DND-41 (cell line): Measurements from ENCODE around the gene RAB37.

Experiments used
- ATAC-seq: fragments of 200-7000 bp; cut with Tn5 transposase; 3 replicates; pipeline ENCODE4 v1.9.1; 2021; ENCODE audit warnings: low read depth; ENCODE audit not compliant: insufficient read depth
- DNase-seq: peaks from one replicate; pipeline ENCODE4 v3.0.0-alpha.2; 2020
- H2AFZ ChIP-seq: 2 replicates; pipeline ENCODE4 v1.6.0; 2012; ENCODE audit warnings: low read depth, low read length
- H3K27ac ChIP-seq: 2 replicates; pipeline ENCODE4 v1.5.1; 2012; ENCODE audit warnings: low read length, inconsistent platforms
- H3K27me3 ChIP-seq: fragments of 200-600 bp; sonication (generic); 2 replicates; pipeline ENCODE4 v1.6.0; 2012; ENCODE audit warnings: low read length, mild to moderate bottlenecking, inconsistent platforms; ENCODE audit not compliant: insufficient read depth, poor library complexity
- H3K36me3 ChIP-seq: 2 replicates; pipeline ENCODE4 v1.5.1; 2012; ENCODE audit warnings: low read length, inconsistent platforms; ENCODE audit not compliant: insufficient read depth
- H3K4me1 ChIP-seq: 2 replicates; pipeline ENCODE4 v1.5.1; 2012; ENCODE audit warnings: mild to moderate bottlenecking, low read length; ENCODE audit not compliant: insufficient read depth
- H3K4me2 ChIP-seq: 2 replicates; pipeline ENCODE4 v1.6.0; 2012; ENCODE audit warnings: mild to moderate bottlenecking, moderate library complexity, low read length, inconsistent platforms; ENCODE audit not compliant: insufficient read depth
- H3K4me3 ChIP-seq, 2 experiments: fragments of 200-600 bp in 1 of 2; shearing (Covaris generic) in 1 of 2; 2 replicates each; pipeline ENCODE4 v1.5.1; 2012 to 2016; ENCODE audit warnings: inconsistent platforms in 2 of 2, low read length in 2 of 2, mild to moderate bottlenecking in 2 of 2, low read depth in 1 of 2, moderate library complexity in 1 of 2
- H3K79me2 ChIP-seq: 2 replicates; pipeline ENCODE4 v1.6.0; 2012; ENCODE audit warnings: low read length, inconsistent platforms; ENCODE audit not compliant: insufficient read depth
- H3K9ac ChIP-seq: 2 replicates; pipeline ENCODE4 v1.6.0; 2012; ENCODE audit warnings: low read depth, mild to moderate bottlenecking, inconsistent platforms, low read length, moderate library complexity
- H3K9me3 ChIP-seq: 2 replicates; pipeline ENCODE4 v1.5.1; 2012; ENCODE audit warnings: low read length, moderate library complexity, mild to moderate bottlenecking, inconsistent platforms; ENCODE audit not compliant: insufficient read depth, severe bottlenecking
- H4K20me1 ChIP-seq: 2 replicates; pipeline ENCODE4 v1.6.0; 2012; ENCODE audit warnings: low read length; ENCODE audit not compliant: insufficient read depth
- EZH2 ChIP-seq: IDR thresholded peaks from 3 replicates; pipeline ENCODE4 v1.6.1; 2012; ENCODE audit warnings: borderline replicate concordance, low read depth, mild to moderate bottlenecking, moderate library complexity, low read length, inconsistent platforms; ENCODE audit not compliant: severe bottlenecking
- TF ChIP-seq, protein P1 (sequence below): IDR thresholded peaks from 2 replicates; pipeline ENCODE4 v1.5.1; 2012; ENCODE audit warnings: borderline replicate concordance, low read length, moderate library complexity, mild to moderate bottlenecking; ENCODE audit not compliant: poor library complexity, severe bottlenecking; ENCODE audit errors: extremely low read depth

RAB37 gene

DNA sequence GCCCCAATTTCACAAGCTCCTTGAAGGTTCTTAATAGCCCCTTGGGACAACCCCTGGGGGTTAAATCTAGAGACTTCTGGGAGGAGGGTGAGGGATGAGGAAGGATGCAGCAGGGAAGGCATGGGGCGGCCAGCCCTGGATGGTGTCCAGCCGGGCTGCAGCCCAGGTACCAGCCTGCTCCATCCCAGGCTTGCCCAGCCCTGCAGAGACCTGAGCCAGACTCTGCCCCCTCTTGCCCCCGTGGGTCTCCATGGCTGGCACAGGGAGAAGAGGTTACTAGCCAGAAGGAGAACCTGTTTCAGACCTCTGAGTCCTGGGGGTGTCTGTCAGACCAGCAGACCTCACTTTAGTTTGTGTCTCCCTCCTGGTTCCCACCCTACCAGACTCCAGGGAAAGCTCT is 19.8 kb downstream of the RAB37 start:
- ATAC-seq: no peak
- Histone ChIP-seq H3K27me3 (no peaks in the 10 kb centered on the region), H3K9me3 (no peaks in the 10 kb centered on the region), H3K4me1 (peaks cover 80% of the 10 kb centered on the region), H3K4me2 (peak overlapping the region; percentile 32), H3K4me3 (no peak overlapping the region), H3K27ac (peak overlapping the region; percentile 86), H4K20me1 (peaks cover 91% of the 10 kb centered on the region), H2AFZ (no peak overlapping the region), H3K79me2 (peaks cover 100% of the 10 kb centered on the region), H3K36me3 (peaks cover 72% of the 10 kb centered on the region), H3K9ac (peak overlapping the region; percentile 26; the same call in 1 of the 2 replicates)
- no peak for DNase-seq
- TF ChIP-seq EZH2: no peak
- TF ChIP-seq, protein P1, sequence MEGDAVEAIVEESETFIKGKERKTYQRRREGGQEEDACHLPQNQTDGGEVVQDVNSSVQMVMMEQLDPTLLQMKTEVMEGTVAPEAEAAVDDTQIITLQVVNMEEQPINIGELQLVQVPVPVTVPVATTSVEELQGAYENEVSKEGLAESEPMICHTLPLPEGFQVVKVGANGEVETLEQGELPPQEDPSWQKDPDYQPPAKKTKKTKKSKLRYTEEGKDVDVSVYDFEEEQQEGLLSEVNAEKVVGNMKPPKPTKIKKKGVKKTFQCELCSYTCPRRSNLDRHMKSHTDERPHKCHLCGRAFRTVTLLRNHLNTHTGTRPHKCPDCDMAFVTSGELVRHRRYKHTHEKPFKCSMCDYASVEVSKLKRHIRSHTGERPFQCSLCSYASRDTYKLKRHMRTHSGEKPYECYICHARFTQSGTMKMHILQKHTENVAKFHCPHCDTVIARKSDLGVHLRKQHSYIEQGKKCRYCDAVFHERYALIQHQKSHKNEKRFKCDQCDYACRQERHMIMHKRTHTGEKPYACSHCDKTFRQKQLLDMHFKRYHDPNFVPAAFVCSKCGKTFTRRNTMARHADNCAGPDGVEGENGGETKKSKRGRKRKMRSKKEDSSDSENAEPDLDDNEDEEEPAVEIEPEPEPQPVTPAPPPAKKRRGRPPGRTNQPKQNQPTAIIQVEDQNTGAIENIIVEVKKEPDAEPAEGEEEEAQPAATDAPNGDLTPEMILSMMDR: no peak

DNA sequence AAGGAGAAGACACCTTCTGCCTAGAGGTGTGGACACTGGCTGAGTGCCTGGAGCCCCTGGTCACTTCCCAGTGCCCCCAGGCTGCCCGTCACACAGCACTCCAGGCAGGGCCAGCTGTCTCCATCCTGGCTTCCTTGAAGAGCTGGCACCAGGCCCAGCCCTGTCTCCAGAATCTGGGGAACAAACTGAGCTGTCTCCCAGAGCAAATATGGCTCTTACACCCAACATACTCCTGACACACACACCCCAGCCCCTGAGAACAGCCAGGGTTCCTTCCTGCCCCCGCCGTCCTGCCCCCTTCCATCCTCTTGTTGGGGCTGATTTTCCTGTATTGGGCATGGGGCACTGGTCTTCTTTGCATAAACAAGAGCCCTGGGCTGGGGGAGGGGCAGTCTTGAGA is 20.4 kb downstream of the RAB37 start:
- peaks cover 89% of the 10 kb centered on the region for H4K20me1 ChIP-seq
- H3K9me3 ChIP-seq: no peaks in the 10 kb centered on the region
- H3K27me3 ChIP-seq: no peaks in the 10 kb centered on the region
- peaks cover 100% of the 10 kb centered on the region for H3K79me2 ChIP-seq
- H3K9ac ChIP-seq: peak overlapping the region; percentile 38; the same call in 1 of the 2 replicates
- DNase-seq: no peak
- peak overlapping the region; percentile 32 for H3K4me2 ChIP-seq
- peak overlapping the region; percentile 86 for H3K27ac ChIP-seq
- H2AFZ ChIP-seq: no peak overlapping the region
- ATAC-seq: no peak
- peaks cover 74% of the 10 kb centered on the region for H3K4me1 ChIP-seq
- H3K36me3 ChIP-seq: peaks cover 71% of the 10 kb centered on the region
- no peak overlapping the region for H3K4me3 ChIP-seq
- TF ChIP-seq, protein P1: no peak
- TF ChIP-seq EZH2: no peak

DNA sequence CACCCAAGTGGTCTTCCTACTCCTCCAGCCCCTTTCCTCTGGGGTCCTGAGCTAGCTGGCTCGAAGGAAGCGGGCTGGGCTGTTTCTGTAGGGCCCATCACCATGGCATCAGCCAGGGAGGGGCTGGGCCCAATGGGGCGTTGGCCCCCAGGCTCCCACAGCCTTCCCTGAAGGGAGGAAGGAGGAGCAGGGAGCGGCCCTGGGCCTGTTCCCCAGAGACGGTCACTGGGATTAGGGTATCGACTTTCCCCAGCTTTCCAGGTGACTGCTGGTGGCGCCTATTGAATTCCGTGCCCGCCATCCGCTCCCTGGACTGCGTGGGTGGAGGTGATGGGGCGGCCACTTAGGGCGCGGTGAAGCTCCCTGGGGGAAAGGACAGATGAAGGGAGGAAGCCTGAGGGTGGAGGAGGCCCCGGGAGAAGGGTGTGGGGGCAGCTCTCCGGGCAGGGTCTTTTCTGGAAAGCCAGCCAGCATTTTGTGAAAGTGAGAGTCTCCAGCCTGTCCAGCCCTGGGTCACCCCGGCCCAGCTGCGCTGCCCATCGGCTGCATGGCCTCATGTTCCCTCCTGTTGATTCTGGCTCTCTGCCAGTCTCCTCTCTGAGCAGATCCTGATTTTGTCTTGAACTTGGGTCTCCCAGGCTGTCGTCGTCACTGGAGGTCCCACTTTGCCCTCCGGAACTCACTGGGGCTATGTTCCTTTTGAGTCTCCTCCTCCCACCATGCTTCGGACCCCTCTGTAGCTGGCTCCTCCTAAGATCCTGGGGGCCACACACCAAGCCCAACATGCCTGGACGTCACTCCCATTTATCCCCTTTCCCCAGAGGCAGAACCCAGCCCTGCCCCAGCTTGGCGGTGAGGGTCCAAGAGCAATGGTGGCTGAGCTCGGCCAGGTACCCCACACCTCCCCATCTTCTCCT is 21.1 kb downstream of the RAB37 start:
- peaks cover 89% of the 10 kb centered on the region for H4K20me1 ChIP-seq
- peaks cover 67% of the 10 kb centered on the region for H3K4me1 ChIP-seq
- H3K27me3 ChIP-seq: no peaks in the 10 kb centered on the region
- peak overlapping the region; percentile 86 for H3K27ac ChIP-seq
- no peak for TF ChIP-seq EZH2
- TF ChIP-seq, protein P1: no peak
- DNase-seq (no peak), ATAC-seq (no peak)
- peak overlapping the region in 1 of 2 experiments; percentile 15; a peak in 2 of 4 replicates for H3K4me3 ChIP-seq
- no peaks in the 10 kb centered on the region for H3K9me3 ChIP-seq
- peak overlapping the region; percentile 32 for H3K4me2 ChIP-seq
- no peak overlapping the region for H2AFZ ChIP-seq
- peaks cover 100% of the 10 kb centered on the region for H3K79me2 ChIP-seq
- H3K9ac ChIP-seq: 0 out of 2 replicates have a peak overlapping the region, but pooled peaks have one; percentile 38
- peaks cover 65% of the 10 kb centered on the region for H3K36me3 ChIP-seq
